K562 (cell line): ENCODE measurements around the gene RALY. TPM values are rescaled to one million over a fixed set of nuclear protein-coding genes. Genes with fewer than 3 reads are reported as not detected.

Experiments
- ARNT ChIP-seq, 2 experiments: fragments of 450-650 bp; IDR thresholded peaks; 2 replicates each; pipeline ENCODE4 v1.6.1; 2016; ENCODE audit warnings: mild to moderate bottlenecking in 1 of 2
- BACH1 ChIP-seq: fragments of 200-800 bp; sonication (Bioruptor generic); IDR thresholded peaks from 2 replicates; pipeline ENCODE4 v1.6.1; 2016; ENCODE audit warnings: missing genetic modification characterization, missing compliant biosample characterization
- CAMTA2 ChIP-seq: fragments of 250-450 bp; sonication (Bioruptor Pico); conservative IDR thresholded peaks from 2 replicates; pipeline ENCODE4 v1.5.1; 2022
- COPS2 ChIP-seq: fragments of 450-650 bp; conservative IDR thresholded peaks from 2 replicates; pipeline ENCODE4 v1.6.1; 2016; ENCODE audit warnings: mild to moderate bottlenecking, moderate library complexity
- CXXC5 ChIP-seq: fragments of 250-450 bp; sonication (Bioruptor Pico); IDR thresholded peaks from 2 replicates; pipeline ENCODE4 v1.8.0; 2022; ENCODE audit warnings: inconsistent platforms, mild to moderate bottlenecking, moderate library complexity
- FOSL1 ChIP-seq: fragments of 200-800 bp; sonication (Bioruptor generic); conservative IDR thresholded peaks from 2 replicates; pipeline ENCODE4 v1.6.1; 2016; ENCODE audit warnings: missing genetic modification characterization, missing compliant biosample characterization
- HLTF ChIP-seq: fragments of 450-650 bp; IDR thresholded peaks from 2 replicates; pipeline ENCODE4 v1.6.1; 2016
- KLF1 ChIP-seq: fragments of 450-650 bp; IDR thresholded peaks from 2 replicates; pipeline ENCODE4 v1.6.1; 2016; ENCODE audit warnings: missing genetic modification characterization, missing compliant biosample characterization
- MAZ ChIP-seq, 2 experiments: fragments of 450-650 bp in 1 of 2; sonication (generic) in 1 of 2; formaldehyde crosslinking; IDR thresholded peaks in 1 of 2; conservative IDR thresholded peaks in 1 of 2; 2 replicates each; pipeline versions ENCODE4 v1.4.0 to v1.5.0; 2020; ENCODE audit warnings: mild to moderate bottlenecking in 1 of 2, missing genetic modification reagents in 1 of 2
- MEIS2 ChIP-seq: fragments of 450-650 bp; IDR thresholded peaks from 2 replicates; pipeline ENCODE4 v1.6.1; 2014; ENCODE audit warnings: mild to moderate bottlenecking; ENCODE audit not compliant: partially characterized antibody
- MIER1 ChIP-seq: fragments of 450-650 bp; IDR thresholded peaks from 2 replicates; pipeline ENCODE4 v1.6.1; 2016; ENCODE audit warnings: antibody characterized with exemption, mild to moderate bottlenecking, low read depth
- MYC ChIP-seq, 2 experiments: fragments of 250-450 bp in 1 of 2; sonication (Bioruptor Pico) in 1 of 2; IDR thresholded peaks; 2 replicates each; pipeline versions ENCODE4 v1.5.1 to v1.6.1; 2012 to 2021; ENCODE audit warnings: low read depth in 2 of 2, borderline replicate concordance in 1 of 2, improper control_type of control experiment in 1 of 2, low read length in 1 of 2, mild to moderate bottlenecking in 1 of 2, moderate library complexity in 1 of 2
- NCOA4 ChIP-seq: fragments of 450-650 bp; IDR thresholded peaks from 2 replicates; pipeline ENCODE4 v1.6.1; 2018; ENCODE audit warnings: mild to moderate bottlenecking; ENCODE audit not compliant: partially characterized antibody
- NUFIP1 ChIP-seq: fragments of 450-650 bp; IDR thresholded peaks from 2 replicates; pipeline ENCODE4 v1.6.1; 2018; ENCODE audit not compliant: partially characterized antibody
- POLR2AphosphoS5 ChIP-seq: IDR thresholded peaks from 2 replicates; pipeline ENCODE4 v1.6.1; 2011; ENCODE audit warnings: mild to moderate bottlenecking, low read depth, low read length, moderate library complexity; ENCODE audit not compliant: control insufficient read depth, insufficient read depth
- RUNX1 ChIP-seq: sonication (generic); IDR thresholded peaks from 2 replicates; pipeline ENCODE4 v1.6.1; 2016; ENCODE audit warnings: antibody characterized with exemption, low read depth
- SNIP1 ChIP-seq: fragments of 450-650 bp; IDR thresholded peaks from 2 replicates; pipeline ENCODE4 v1.7.1; 2017; ENCODE audit warnings: low read depth, mild to moderate bottlenecking
- SNRNP70 ChIP-seq: fragments of 200-400 bp; formaldehyde crosslinking; optimal IDR thresholded peaks from 2 replicates; pipeline ENCODE3; 2017; ENCODE audit warnings: low read depth, low read length
- STAT5B ChIP-seq: fragments of 250-450 bp; sonication (Bioruptor Pico); IDR thresholded peaks from 2 replicates; pipeline ENCODE4 v1.8.0; 2021; ENCODE audit warnings: mild to moderate bottlenecking, inconsistent platforms
- TEAD2 ChIP-seq: fragments of 450-650 bp; IDR thresholded peaks from 2 replicates; pipeline ENCODE4 v1.6.1; 2016; ENCODE audit warnings: missing genetic modification characterization, control low read depth, missing compliant biosample characterization
- TOE1 ChIP-seq, 2 experiments: fragments of 450-650 bp in 1 of 2; sonication (generic) in 1 of 2; formaldehyde crosslinking in 1 of 2; IDR thresholded peaks; 2 replicates each; pipeline versions ENCODE4 v1.7.1 to v1.8.0; 2016 to 2022; ENCODE audit warnings: borderline replicate concordance in 2 of 2, mild to moderate bottlenecking in 2 of 2, antibody characterized with exemption in 1 of 2, inconsistent platforms in 1 of 2, low read depth in 1 of 2, missing genetic modification reagents in 1 of 2, moderate library complexity in 1 of 2
- U2AF1 ChIP-seq: fragments of 200-400 bp; formaldehyde crosslinking; optimal IDR thresholded peaks from 2 replicates; pipeline ENCODE3; 2017; ENCODE audit warnings: mild to moderate bottlenecking, low read depth, low read length, moderate library complexity
- ZBED1 ChIP-seq: IDR thresholded peaks from 2 replicates; pipeline ENCODE4 v1.6.1; 2014
- ZBTB8A ChIP-seq: fragments of 450-650 bp; IDR thresholded peaks from 2 replicates; pipeline ENCODE4 v1.6.1; 2018; ENCODE audit warnings: mild to moderate bottlenecking, moderate library complexity; ENCODE audit not compliant: partially characterized antibody
- ZC3H4 ChIP-seq: sonication (generic); formaldehyde crosslinking; IDR thresholded peaks from 2 replicates; pipeline ENCODE4 v1.9.0; 2021; ENCODE audit warnings: missing genetic modification reagents, borderline replicate concordance
- ZNF23 ChIP-seq: fragments of 250-450 bp; sonication (Bioruptor Pico); IDR thresholded peaks from 2 replicates; pipeline ENCODE4 v1.4.0; 2020; ENCODE audit warnings: mild to moderate bottlenecking
- ZNF24 ChIP-seq: fragments of 450-650 bp; IDR thresholded peaks from 2 replicates; pipeline ENCODE4 v1.6.1; 2016
- ZNF668 ChIP-seq: fragments of 250-450 bp; sonication (Bioruptor Pico); IDR thresholded peaks from 2 replicates; pipeline ENCODE4 v1.8.0; 2022; ENCODE audit warnings: mild to moderate bottlenecking, inconsistent platforms
- polyA plus RNA-seq, 8 experiments: library from polyadenylated mRNA; depleted of rRNA in 4 of 8; stranded (reverse) in 5 of 8; unstranded in 3 of 8; fragments of >200 nt; fragmentation: Nextera tagmentation in 2 of 8; fragmentation: Illumina TruSeq in 1 of 8; extraction: Ambion mirVana in 2 of 8; extraction: Trizol in 1 of 8; gene quantifications; 2 replicates each; pipeline versions ENCODE4 v1.2.1 to v1.2.3, GENCODE V29; 2011 to 2014; ENCODE audit warnings: inconsistent platforms in 1 of 8, missing spikeins in 1 of 8
- total RNA-seq, 7 experiments: library from RNA; depleted of rRNA in 6 of 7; stranded (reverse); fragments of >200 nt in 6 of 7; fragmentation: Illumina TruSeq in 2 of 7; extraction: Trizol in 2 of 7; gene quantifications; 2 replicates each; pipeline versions ENCODE4 v1.2.1 to v1.2.3, GENCODE V29; 2011 to 2021; ENCODE audit warnings: low replicate concordance in 1 of 7
- TF ChIP-seq, protein P1 (sequence below), 2 experiments: IDR thresholded peaks; 2 replicates each; pipeline ENCODE4 v1.6.1; 2012; ENCODE audit warnings: improper control_type of control experiment in 2 of 2, low read depth in 2 of 2, low read length in 2 of 2, borderline replicate concordance in 1 of 2

Gene RALY
- total and polyA plus RNA-seq, 9 of the 15 experiments (the other 6 are each of a cell fraction or from before 2014, with no cell fraction given): 0.80 to 207 (median 128) TPM

DNA sequence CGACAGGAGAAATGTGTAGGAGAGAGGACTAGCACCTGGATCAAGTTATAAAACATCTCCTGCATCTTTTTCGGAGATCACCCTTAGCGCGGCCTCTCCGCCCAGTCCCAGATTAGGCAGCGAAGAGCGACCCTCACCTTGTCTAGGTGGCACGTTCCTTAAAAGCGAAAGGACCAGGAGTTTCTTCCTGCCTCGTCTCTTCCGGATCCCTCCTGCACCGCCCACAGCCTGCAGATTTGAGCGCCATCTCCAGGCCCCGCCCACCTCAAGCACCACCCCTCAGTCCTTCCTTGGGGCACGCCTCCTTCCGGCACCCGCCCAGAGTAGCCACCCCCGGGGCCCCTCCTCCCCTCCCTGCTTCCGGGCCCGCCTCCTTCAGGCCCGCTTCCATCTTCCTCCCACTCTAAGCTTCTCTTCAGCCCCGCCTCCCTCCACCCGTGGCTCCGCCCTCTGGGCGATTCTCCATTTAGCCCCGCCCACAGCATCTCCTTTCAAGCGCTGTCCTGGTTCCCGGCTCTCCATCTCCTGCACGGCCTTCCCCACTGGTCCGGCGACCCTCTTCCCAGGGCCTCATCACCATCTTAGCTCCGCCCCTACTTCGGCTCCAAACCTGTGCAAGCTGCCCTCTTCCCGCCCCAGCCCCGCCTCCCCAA lies 662 bp upstream of the RALY start (continued):
- TF ChIP-seq KLF1 (tag) (no peak), COPS2 (no peak), TOE1 (IDR thresholded peaks at IDR 0.05; ENCODE audit: borderline replicate concordance) (no peak), TOE1 (CRISPR knock-in tag; IDR thresholded peaks at IDR 0.05; ENCODE audit: borderline replicate concordance, low read depth) (no peak), TEAD2 (tag) (no peak), U2AF1 (no peak), HLTF (no peak), NCOA4 (no peak), ZNF23 (CRISPR knock-in tag) (no peak), MYC (IDR thresholded peaks at IDR 0.05; ENCODE audit: low read depth, low read length) (peak; percentile 87), MYC (CRISPR knock-in tag; IDR thresholded peaks at IDR 0.05; ENCODE audit: borderline replicate concordance, low read depth) (no peak), SNRNP70 (no peak), MEIS2 (no peak), ZNF668 (CRISPR knock-in tag) (no peak), ZBED1 (no peak), ZNF24 (no peak), RUNX1 (no peak), NUFIP1 (no peak), STAT5B (CRISPR knock-in tag) (no peak), BACH1 (no peak), FOSL1 (tag) (no peak), MIER1 (no peak), CXXC5 (CRISPR knock-in tag) (no peak; the same call in 1 of the 2 replicates), POLR2AphosphoS5 (peak; percentile 92), CAMTA2 (CRISPR knock-in tag) (no peak), ZC3H4 (CRISPR knock-in tag) (no peak), ARNT (IDR thresholded peaks at IDR 0.05) (no peak), ZBTB8A (no peak), SNIP1 (no peak), MAZ (CRISPR knock-in tag; conservative IDR thresholded peaks at IDR 0.05 in 1 of 2, IDR thresholded peaks at IDR 0.05 in 1 of 2) (peak in 1 of 2 experiments; percentile 80; a peak in 1 of 4 replicates)
- TF ChIP-seq, protein P1, sequence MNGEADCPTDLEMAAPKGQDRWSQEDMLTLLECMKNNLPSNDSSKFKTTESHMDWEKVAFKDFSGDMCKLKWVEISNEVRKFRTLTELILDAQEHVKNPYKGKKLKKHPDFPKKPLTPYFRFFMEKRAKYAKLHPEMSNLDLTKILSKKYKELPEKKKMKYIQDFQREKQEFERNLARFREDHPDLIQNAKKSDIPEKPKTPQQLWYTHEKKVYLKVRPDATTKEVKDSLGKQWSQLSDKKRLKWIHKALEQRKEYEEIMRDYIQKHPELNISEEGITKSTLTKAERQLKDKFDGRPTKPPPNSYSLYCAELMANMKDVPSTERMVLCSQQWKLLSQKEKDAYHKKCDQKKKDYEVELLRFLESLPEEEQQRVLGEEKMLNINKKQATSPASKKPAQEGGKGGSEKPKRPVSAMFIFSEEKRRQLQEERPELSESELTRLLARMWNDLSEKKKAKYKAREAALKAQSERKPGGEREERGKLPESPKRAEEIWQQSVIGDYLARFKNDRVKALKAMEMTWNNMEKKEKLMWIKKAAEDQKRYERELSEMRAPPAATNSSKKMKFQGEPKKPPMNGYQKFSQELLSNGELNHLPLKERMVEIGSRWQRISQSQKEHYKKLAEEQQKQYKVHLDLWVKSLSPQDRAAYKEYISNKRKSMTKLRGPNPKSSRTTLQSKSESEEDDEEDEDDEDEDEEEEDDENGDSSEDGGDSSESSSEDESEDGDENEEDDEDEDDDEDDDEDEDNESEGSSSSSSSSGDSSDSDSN (IDR thresholded peaks at IDR 0.05; ENCODE audit: borderline replicate concordance in 1 of 2, low read depth in 2 of 2, low read length in 2 of 2): peak in 1 of 2 experiments; percentile 22; a peak in 1 of 4 replicates
